Measurements from ENCODE around the gene EFR3B.

- TF ChIP-seq CTCF (IDR thresholded peaks at IDR 0.05) (no peak), PREB (CRISPR knock-in tag; IDR thresholded peaks at IDR 0.05; ENCODE audit: borderline replicate concordance) (no peak), CREB1 (CRISPR knock-in tag; IDR thresholded peaks at IDR 0.05) (no peak), USF1 (CRISPR knock-in tag; IDR thresholded peaks at IDR 0.05) (no peak), NR1H2 (CRISPR knock-in tag; IDR thresholded peaks at IDR 0.05) (no peak), GTF2I (CRISPR knock-in tag; conservative IDR thresholded peaks at IDR 0.05) (no peak), ATF3 (CRISPR knock-in tag; conservative IDR thresholded peaks at IDR 0.05) (no peak), IRF2 (CRISPR knock-in tag; IDR thresholded peaks at IDR 0.05; ENCODE audit: borderline replicate concordance, low read depth) (no peak), MAX (CRISPR knock-in tag; IDR thresholded peaks at IDR 0.05) (no peak), KAT7 (CRISPR knock-in tag; IDR thresholded peaks at IDR 0.05; ENCODE audit: borderline replicate concordance) (no peak), SP1 (CRISPR knock-in tag; conservative IDR thresholded peaks at IDR 0.05) (no peak)
These were observed 705 bp downstream of the EFR3B start for GRCh38 chr2:25042321-25043240.

Data from WTC11 (cell line).